Activated T-cell treated with anti-CD3 and anti-CD28 coated beads for 24 hours (primary cell): ENCODE results near the gene SLC4A1.

ENCODE experiments used
- DNase-seq: peaks from one replicate; pipeline ENCODE4 v3.0.0-alpha.2; 2020; ENCODE audit warnings: low read depth

SLC4A1 gene

DNA sequence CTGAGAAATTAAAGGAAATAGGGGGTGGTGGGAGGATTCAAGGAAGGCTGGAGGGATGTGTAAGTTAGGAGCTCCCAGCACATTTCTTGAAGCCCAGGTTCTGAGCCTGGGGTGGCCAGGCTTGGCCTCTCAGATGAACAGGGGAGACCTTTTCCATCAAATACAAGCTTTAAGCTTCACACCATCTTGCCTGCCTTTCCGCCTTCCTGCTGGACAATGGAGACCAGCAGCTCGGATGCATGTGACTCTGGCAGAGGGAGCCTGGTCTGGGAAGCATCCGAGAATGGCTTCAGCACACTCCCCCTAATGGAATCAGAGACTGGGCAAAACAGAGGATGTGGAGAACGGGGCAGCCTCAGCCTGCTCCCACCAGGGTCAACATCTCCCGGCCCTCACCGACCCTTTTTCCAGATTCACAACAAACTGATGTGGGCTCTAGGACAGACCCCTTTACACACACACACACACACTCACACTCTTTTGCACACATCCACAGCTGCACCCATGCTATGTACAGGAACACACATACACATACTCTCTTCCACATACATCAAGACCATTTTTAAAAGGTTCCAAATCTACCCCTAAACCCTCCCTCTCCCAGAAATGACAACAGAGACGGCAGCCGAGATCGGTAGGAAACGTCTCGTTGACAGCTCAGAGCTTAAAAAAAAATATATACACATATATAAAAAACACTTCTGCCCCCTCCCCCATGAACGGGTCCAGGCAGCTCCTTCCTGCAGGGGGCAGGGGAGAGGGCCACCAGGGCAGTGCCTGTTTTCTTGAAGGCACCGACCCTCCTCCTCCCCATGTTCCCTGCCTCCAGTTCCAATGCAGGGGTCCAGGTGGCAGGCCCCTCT lies 61.7 kb downstream of the SLC4A1 start:
- DNase-seq: no peak

DNA sequence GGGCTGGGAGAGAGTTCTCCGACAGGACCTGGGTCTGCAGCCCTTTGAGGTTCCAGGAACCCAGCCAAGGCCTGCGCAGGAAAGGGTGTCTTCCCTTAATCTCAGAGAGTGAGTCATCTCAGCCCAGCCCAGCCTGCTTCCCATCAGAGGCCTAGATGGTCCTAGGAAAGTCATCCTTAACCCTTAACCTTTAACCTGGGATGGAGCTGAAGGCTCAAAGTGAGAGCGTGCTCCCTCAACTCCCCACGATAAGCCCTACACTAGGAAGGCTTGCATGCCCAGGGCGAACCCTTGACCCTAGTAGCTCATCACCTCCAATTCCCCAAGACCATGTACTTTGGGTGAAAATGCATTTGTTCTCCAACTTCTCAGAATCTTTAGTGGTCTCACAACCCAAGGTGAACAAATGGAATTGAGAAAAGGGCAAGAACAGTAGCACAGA lies 63.5 kb downstream of the SLC4A1 start:
- no peak for DNase-seq

DNA sequence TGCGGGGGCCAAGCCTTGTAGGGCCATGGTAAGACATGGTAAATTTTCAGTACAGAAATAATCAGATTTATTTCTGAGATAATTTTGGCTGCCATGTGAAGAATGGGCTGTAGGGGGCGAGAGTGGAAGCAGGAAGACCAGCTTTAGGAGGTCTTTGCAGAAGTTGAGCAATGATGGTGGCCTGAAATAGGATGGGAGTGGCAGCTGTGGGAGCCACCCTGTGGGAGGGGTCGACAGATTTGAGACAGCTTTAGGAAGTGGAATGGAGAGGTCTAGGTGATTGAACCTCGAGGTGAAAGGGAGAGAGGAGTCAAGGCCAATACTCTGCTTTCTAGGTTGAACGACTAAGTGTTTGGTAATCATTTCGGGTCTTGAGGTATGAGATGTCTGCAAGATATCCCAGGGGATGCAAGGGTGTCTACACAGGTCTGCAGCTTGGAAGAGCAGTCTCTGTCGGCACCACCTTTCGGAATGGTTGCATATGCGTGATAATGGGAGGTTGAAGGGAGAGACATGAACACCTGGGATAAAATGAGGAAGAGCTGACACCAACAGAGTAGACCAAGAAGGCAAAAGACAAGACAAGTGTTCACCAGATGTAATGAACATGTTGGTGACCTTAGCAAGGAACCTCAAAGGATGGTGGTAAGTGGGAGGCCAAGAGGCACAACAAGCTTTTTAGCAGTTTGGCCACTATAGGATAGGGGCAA lies 64.0 kb downstream of the SLC4A1 start:
- peak; percentile 38 for DNase-seq

DNA sequence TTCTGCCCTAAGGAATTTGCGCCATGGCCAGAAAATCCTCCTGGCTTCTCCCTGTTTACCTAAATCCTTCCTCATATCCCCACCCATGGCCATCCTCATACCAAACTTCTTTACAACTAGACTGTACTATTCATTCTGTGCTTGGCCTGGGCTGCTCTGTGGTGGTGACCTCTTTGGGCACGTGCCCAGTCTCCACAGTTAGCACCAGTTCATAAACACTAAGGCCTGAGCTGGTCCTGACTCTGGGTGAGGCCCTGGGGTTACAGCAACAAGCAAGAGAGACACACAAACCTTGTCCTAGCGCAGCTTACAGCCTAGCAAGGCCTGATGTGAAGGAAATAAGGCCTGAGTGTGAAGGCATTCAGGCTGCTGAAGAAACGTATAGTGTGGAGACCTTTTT lies 65.2 kb downstream of the SLC4A1 start:
- DNase-seq: no peak

DNA sequence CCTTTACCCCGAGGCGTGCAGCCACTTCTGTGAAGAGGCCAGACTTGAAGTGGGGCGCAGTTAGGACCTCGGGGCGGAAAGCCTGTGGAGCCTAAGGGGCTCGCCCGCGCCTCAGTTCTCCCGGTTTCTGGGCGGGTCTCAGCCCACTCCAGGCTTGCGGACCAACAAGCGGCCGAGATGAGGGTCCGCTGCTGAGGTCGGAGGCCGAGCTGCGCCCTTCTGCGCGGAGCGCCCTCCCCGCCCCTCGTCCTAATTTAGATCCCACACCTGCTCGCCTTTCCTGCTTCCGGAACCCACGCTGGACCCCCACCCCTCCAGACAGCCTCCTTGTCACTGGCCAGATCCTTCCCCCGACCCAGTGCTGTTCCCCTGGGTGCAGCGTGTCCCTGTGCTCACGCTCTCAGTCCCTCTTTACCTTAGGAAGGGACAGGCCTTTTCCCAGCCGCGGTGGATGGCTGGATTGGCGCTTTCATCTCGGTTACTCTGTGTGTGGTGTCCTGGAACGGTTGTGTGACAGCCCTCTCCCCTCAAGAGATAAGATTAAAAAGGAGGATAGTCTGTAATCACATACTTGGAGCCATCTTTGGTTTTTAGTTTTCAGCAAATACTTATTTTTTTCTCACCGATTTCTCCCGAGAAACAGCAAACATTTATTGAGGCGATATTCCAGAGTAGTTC lies 67.3 kb downstream of the SLC4A1 start:
- DNase-seq: no peak

DNA sequence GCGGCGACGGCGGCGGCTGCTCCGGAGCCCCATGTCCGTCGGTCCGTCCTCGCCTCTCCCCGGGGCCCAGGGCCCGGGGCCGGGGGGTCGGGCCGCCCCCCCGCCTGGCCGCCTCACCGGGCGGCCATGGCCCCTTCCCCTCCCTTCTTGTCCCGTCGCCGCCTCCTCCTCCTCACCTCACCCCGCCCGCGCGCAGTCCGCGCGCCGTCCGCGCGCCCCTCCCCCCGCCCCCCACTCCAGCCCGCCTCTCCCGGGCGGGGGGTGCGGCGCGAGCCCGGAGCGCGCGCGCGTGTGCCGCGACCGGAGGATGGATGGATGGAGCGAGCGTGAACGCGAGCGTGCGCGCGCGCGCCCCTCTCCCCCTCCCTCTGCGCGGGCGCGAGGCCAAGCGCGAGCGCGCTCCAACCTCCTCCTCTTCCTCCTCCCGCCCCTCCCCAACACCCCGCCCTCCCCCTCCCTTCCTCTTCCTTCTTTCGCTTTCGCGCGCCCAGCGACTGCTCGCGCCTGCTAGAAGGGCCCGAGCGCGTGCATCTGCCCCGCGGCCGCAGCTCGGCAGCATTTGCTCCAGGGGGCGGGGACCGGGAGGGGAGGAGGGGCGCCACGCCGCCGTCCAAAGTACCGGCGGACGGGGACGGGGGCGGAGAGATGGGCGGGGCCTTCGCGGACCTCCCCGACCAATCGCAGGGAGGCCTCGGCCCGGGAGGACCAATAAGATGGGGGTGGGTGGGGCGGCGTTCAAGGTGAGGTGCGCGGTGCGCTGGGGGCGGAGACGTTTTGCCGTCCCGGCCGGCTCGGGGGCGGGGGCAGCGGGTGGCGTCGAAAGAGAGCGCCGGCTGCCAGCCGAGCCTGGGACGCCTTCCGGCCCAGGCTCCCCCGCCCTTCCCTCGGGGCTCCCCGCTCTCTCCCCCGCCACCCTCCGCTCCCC lies 68.1 kb downstream of the SLC4A1 start, which contains the start of gene ATXN7L3:
TSS of gene ATXN7L3 (minus strand) at position 332 of the 925 bp plus-strand sequence. CDS start 1,814 bp downstream, outside the sequence.
- DNase-seq: peak; percentile 99

DNA sequence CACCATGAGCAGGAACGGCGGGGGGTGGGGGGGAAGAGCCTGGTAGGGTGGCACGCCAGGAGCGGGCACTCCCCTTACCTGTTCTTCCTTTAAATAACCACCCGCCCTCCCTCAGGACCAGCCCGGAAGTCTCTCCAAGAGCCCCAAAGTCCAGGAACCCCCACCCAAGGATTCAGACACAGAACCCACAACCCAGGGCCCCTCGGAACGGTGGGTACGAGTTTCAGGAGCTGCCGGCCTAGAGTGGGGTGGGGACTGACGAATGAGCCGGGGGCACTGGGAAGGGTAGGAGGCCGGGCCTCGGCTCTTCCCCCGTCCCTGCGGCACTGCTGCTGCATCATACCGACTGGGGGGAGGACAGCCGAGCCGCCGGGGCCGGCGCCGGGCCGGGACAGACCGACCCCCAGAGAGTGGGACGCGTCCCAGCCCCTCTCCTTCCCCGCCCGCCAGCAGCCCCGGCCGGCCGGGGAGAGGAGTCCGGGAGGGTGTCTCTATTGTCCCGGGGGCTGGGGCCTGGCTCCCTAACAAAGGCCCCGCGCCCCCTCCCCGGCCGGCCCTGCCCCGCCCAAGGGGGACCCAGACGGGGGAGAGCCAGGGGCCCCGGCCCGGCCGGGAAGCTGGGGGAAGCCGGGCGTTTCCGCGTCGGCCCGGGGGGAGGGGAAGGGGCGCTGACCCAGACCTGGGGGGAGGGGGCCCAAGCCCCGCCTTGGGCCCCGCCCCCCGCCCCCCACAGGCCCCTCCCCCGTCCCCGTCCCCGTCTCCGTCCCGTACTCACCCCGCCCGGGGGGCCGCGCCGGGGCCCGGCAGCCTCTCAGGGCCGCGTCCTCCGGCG lies 69.0 kb downstream of the SLC4A1 start:
- DNase-seq: peak; percentile 30
